SK-N-SH (cell line): ENCODE results near the gene CPEB4. TPM values are rescaled to one million over a fixed set of nuclear protein-coding genes. Genes with fewer than 3 reads are reported as not detected.

Experiments
- CTCF ChIA-PET: fragments of 300-600, 350-600 bp; formaldehyde crosslinking; extraction: SDS; loops from one replicate; lab custom pipeline; 2021; lab: Yijun Ruan, JAX
- POLR2A ChIA-PET: fragments of 350-600 bp; sonication (Branson Sonifier 250); formaldehyde crosslinking; extraction: SDS; loops from one replicate; lab custom pipeline; 2020; ENCODE audit warnings: antibody characterized with exemption, inconsistent platforms; lab: Yijun Ruan, JAX
- DNase-seq: peaks from one replicate; pipeline ENCODE4 v3.0.0; 2012
- H2AFZ ChIP-seq: fragments of 200-600 bp; sonication (generic); 2 replicates; pipeline ENCODE4 v1.8.1; 2016; ENCODE audit warnings: antibody characterized with exemption, mild to moderate bottlenecking, low read depth
- H3F3A ChIP-seq: fragments of 200-600 bp; sonication (generic); replicated peaks from 2 replicates; pipeline ENCODE3; 2016; ENCODE audit warnings: antibody characterized with exemption, mild to moderate bottlenecking; ENCODE audit not compliant: insufficient read depth
- H3K27ac ChIP-seq, 2 experiments: fragments of 200-500 bp in 1 of 2; fragments of 200-600 bp in 1 of 2; sonication (Bioruptor generic) in 1 of 2; sonication (generic), shearing (Covaris generic) in 1 of 2; 2 replicates each; pipeline versions ENCODE4 v1.5.1 to v1.6.1; 2014 to 2016; ENCODE audit warnings: low read depth in 2 of 2, inconsistent platforms in 1 of 2, low read length in 1 of 2, mild to moderate bottlenecking in 1 of 2, mixed read lengths in 1 of 2
- H3K27me3 ChIP-seq: fragments of 200-600 bp; sonication (generic), shearing (Covaris generic); 2 replicates; pipeline ENCODE4 v1.6.1; 2016; ENCODE audit warnings: mixed run types; ENCODE audit not compliant: insufficient read depth
- H3K36me3 ChIP-seq, 2 experiments: fragments of 200-500 bp in 1 of 2; fragments of 200-600 bp in 1 of 2; sonication (Bioruptor generic) in 1 of 2; sonication (generic) in 1 of 2; replicated peaks in 1 of 2; 2 replicates each; pipeline versions ENCODE3 to v1.5.1; 2014 to 2016; ENCODE audit warnings: low read length in 1 of 2, mild to moderate bottlenecking in 1 of 2; ENCODE audit not compliant: insufficient read depth in 2 of 2, control insufficient read depth in 1 of 2
- H3K4me1 ChIP-seq, 2 experiments: fragments of 200-500 bp in 1 of 2; fragments of 200-600 bp in 1 of 2; sonication (Bioruptor generic) in 1 of 2; sonication (generic), shearing (Covaris generic) in 1 of 2; 2 replicates each; pipeline versions ENCODE4 v1.5.1 to v1.6.1; 2014 to 2016; ENCODE audit warnings: low read depth in 1 of 2, low read length in 1 of 2, mixed run types in 1 of 2; ENCODE audit not compliant: insufficient read depth in 2 of 2, control insufficient read depth in 1 of 2
- H3K4me2 ChIP-seq: fragments of 200-600 bp; sonication (generic), shearing (Covaris generic); 2 replicates; pipeline ENCODE4 v1.6.1; 2017; ENCODE audit warnings: mixed run types
- H3K4me3 ChIP-seq, 2 experiments: fragments of 200-500 bp in 1 of 2; fragments of 200-600 bp in 1 of 2; sonication (Bioruptor generic) in 1 of 2; sonication (generic), shearing (Covaris generic) in 1 of 2; 2 replicates each; pipeline versions ENCODE4 v1.5.1 to v1.8.1; 2014 to 2016; ENCODE audit warnings: low read depth in 2 of 2, inconsistent platforms in 1 of 2, low read length in 1 of 2, mild to moderate bottlenecking in 1 of 2, mixed read lengths in 1 of 2, moderate library complexity in 1 of 2
- H3K79me2 ChIP-seq: fragments of 200-600 bp; sonication (generic); 2 replicates; pipeline ENCODE4 v1.8.1; 2017; ENCODE audit warnings: mild to moderate bottlenecking; ENCODE audit not compliant: insufficient read depth
- H3K9ac ChIP-seq: fragments of 200-600 bp; sonication (generic); 2 replicates; pipeline ENCODE4 v1.6.1; 2017; ENCODE audit warnings: mixed run types
- H3K9me2 ChIP-seq: fragments of 200-600 bp; sonication (generic); 2 replicates; pipeline ENCODE4 v1.6.1; 2017; ENCODE audit warnings: mixed run types
- H3K9me3 ChIP-seq: fragments of 200-600 bp; sonication (generic); 2 replicates; pipeline ENCODE4 v1.6.1; 2017; ENCODE audit warnings: mixed run types, mild to moderate bottlenecking, moderate library complexity
- H4K20me1 ChIP-seq: fragments of 200-600 bp; sonication (generic); 2 replicates; pipeline ENCODE4 v1.6.1; 2017; ENCODE audit warnings: mild to moderate bottlenecking, mixed run types; ENCODE audit not compliant: insufficient read depth
- EZH2phosphoT487 ChIP-seq: fragments of 200-600 bp; sonication (generic); IDR thresholded peaks from 2 replicates; pipeline ENCODE4 v1.6.1; 2017; ENCODE audit warnings: low read depth, mixed run types, mild to moderate bottlenecking, antibody characterized with exemption, moderate library complexity, borderline replicate concordance
- NRF1 ChIP-seq: IDR thresholded peaks from 2 replicates; pipeline ENCODE4 v1.6.1; 2012; ENCODE audit warnings: low read depth, mild to moderate bottlenecking, low read length
- RFX5 ChIP-seq: IDR thresholded peaks from 2 replicates; pipeline ENCODE4 v1.6.1; 2012; ENCODE audit warnings: mild to moderate bottlenecking, improper control_type of control experiment, low read length
- TCF12 ChIP-seq: IDR thresholded peaks from 2 replicates; pipeline ENCODE4 v1.4.0; 2012
- TEAD4 ChIP-seq: IDR thresholded peaks from 2 replicates; pipeline ENCODE4 v1.4.0; 2012; ENCODE audit warnings: mild to moderate bottlenecking, borderline replicate concordance; ENCODE audit not compliant: insufficient read depth
- WGBS: methylation state at CpG from one replicate; pipeline ENCODE4 v1.1.6; 2017; ENCODE audit warnings: low lambda C conversion rate; 5-methylcytosine and 5-hydroxymethylcytosine counted together
- polyA plus RNA-seq, 3 experiments: library from polyadenylated mRNA; depleted of rRNA; stranded (reverse); fragments of >200 nt; gene quantifications; 2 replicates each; pipeline ENCODE4 v1.2.3, GENCODE V29; 2012
- TF ChIP-seq, protein P1 (sequence below): IDR thresholded peaks from 2 replicates; pipeline ENCODE4 v1.6.1; 2012; ENCODE audit warnings: mild to moderate bottlenecking, low read depth, low read length, moderate library complexity
- TF ChIP-seq, protein P2 (sequence below): IDR thresholded peaks from 2 replicates; pipeline ENCODE4 v1.4.0; 2012; ENCODE audit warnings: low read depth

Gene CPEB4
- polyA plus RNA-seq, 1 of the 3 experiments (the other 2 are of a cell fraction), result 6.8 TPM

DNA sequence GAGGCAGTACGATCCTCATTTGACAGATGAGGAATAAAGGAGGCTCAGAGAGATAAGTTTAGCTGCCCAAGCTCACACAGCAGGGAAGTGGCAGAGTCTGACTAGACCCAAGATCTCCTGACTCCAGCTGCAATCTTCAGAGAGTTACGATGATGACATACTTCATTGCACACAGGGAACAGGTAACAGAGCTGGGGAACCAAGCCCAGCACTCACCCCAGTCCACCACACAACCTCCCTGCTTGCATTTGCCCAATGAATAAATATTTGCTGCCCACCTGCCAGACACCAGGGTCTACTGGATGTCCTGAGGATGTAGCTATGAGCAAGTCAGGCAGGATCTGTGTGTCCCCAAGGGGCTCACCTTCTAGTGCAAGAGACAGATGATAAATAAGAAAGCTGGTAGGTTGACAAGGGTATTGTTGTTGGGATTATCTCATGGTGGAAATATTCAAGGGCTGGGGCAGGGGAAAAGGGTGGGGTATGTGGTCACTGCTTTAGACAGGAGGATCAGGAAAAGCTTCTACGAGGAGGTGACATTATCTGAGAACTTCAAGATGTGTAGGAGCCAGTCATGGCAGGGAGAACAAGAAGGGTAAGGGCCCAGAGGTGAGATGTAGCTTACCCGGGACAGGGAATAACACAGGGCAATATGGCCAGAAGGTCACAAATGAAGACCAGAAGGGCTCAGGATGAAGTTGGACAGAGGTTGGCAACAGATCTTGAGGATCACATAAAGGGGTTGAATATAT lies 28.6 kb upstream of the CPEB4 start:
- Histone ChIP-seq H3K4me2 (no peak overlapping the region), H3K27me3 (no peaks in the 10 kb centered on the region), H3K79me2 (no peaks in the 10 kb centered on the region), H3K9me2 (no peaks in the 10 kb centered on the region), H3F3A (no peaks in the 10 kb centered on the region), H3K9me3 (no peaks in the 10 kb centered on the region), H3K4me3 (no peak overlapping the region), H2AFZ (no peak overlapping the region), H3K27ac (no peak overlapping the region), H3K4me1 (peaks cover 0 to 9% of the 10 kb centered on the region in 2 experiments; a peak in 1 of 4 replicates), H4K20me1 (no peaks in the 10 kb centered on the region), H3K36me3 (no peaks in the 10 kb centered on the region), H3K9ac (no peak overlapping the region)
- WGBS, result 60% methylated on average over 4 of the region's 4 CpGs
- no peak for DNase-seq
- TF ChIP-seq, protein P1, sequence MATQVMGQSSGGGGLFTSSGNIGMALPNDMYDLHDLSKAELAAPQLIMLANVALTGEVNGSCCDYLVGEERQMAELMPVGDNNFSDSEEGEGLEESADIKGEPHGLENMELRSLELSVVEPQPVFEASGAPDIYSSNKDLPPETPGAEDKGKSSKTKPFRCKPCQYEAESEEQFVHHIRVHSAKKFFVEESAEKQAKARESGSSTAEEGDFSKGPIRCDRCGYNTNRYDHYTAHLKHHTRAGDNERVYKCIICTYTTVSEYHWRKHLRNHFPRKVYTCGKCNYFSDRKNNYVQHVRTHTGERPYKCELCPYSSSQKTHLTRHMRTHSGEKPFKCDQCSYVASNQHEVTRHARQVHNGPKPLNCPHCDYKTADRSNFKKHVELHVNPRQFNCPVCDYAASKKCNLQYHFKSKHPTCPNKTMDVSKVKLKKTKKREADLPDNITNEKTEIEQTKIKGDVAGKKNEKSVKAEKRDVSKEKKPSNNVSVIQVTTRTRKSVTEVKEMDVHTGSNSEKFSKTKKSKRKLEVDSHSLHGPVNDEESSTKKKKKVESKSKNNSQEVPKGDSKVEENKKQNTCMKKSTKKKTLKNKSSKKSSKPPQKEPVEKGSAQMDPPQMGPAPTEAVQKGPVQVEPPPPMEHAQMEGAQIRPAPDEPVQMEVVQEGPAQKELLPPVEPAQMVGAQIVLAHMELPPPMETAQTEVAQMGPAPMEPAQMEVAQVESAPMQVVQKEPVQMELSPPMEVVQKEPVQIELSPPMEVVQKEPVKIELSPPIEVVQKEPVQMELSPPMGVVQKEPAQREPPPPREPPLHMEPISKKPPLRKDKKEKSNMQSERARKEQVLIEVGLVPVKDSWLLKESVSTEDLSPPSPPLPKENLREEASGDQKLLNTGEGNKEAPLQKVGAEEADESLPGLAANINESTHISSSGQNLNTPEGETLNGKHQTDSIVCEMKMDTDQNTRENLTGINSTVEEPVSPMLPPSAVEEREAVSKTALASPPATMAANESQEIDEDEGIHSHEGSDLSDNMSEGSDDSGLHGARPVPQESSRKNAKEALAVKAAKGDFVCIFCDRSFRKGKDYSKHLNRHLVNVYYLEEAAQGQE, result no peak
- TF ChIP-seq RFX5 (no peak), EZH2phosphoT487 (no peak), NRF1 (no peak)
- ChIA-PET CTCF (interaction anchor here (1.8 kb wide), 1 partner anchor 114 kb away, joined by 5 read pairs; no protein-coding TSS in a partner anchor), POLR2A (interaction anchor here (0.7 kb wide), 1 partner anchor 139 kb away, joined by 3 read pairs; no protein-coding TSS in a partner anchor)

DNA sequence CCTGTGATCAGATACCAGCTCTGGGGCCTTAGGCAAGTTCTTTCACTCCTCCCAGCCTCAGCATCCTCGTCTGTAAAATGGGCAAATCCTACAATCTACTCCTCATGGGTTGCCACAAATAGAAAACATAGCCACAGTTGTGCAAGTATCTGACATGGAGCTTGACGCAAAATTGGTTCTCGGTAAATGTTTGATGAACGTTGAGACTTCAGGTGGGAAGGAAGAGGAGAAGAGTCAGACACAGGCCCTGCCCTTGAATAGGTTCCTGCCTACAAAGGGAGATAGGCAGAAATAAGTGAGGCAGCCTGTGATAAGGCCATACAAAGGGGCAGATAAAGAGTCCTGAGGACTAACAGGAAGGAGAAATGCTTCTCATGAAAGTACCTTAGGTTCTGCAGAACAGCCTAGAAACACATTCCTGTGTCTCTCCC lies 26.1 kb upstream of the CPEB4 start:
- Histone ChIP-seq H3K4me1 (peaks cover 0 to 9% of the 10 kb centered on the region in 2 experiments; a peak in 1 of 4 replicates), H3K27me3 (no peaks in the 10 kb centered on the region), H3K4me2 (no peak overlapping the region), H3K9ac (no peak overlapping the region)
- POLR2A ChIA-PET, result no interaction called here
- TF ChIP-seq TEAD4 (no peak), EZH2phosphoT487 (no peak), TCF12 (no peak)
- TF ChIP-seq, protein P2, sequence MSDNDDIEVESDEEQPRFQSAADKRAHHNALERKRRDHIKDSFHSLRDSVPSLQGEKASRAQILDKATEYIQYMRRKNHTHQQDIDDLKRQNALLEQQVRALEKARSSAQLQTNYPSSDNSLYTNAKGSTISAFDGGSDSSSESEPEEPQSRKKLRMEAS, result no peak
- TF ChIP-seq, all 33 proteins: peak for 0
- H3K9me2 ChIP-seq, result no peaks in the 10 kb centered on the region
- H3K4me3 ChIP-seq, result no peak overlapping the region
- CTCF ChIA-PET, result no interaction called here
- no peak overlapping the region for H3K27ac ChIP-seq
- no peaks in the 10 kb centered on the region for H3F3A ChIP-seq
- H3K9me3 ChIP-seq, result no peaks in the 10 kb centered on the region
- DNase-seq, result no peak
- H2AFZ ChIP-seq, result no peak overlapping the region
- H3K36me3 ChIP-seq, result no peaks in the 10 kb centered on the region
- no peaks in the 10 kb centered on the region for H3K79me2 ChIP-seq
- 60% methylated on average over 4 of the region's 4 CpGs for WGBS
- no peaks in the 10 kb centered on the region for H4K20me1 ChIP-seq
